Brain microvascular endothelial cell (primary cell): ENCODE data around the gene ATMIN.
A peak's percentile ranks its signal among the peaks of the same experiment; 100 is the strongest.

ENCODE experiments used
- DNase-seq: peaks from one replicate; pipeline ENCODE4 v3.0.0-alpha.2; 2020
- H3K27ac ChIP-seq: fragments of 250-450 bp; sonication (Bioruptor Pico); 2 replicates; pipeline ENCODE4 v1.5.1; 2020; ENCODE audit warnings: mild to moderate bottlenecking, moderate library complexity
- H3K27me3 ChIP-seq: fragments of 250-450 bp; sonication (Bioruptor Pico); replicated peaks from 2 replicates; pipeline ENCODE4 v1.5.1; 2020; ENCODE audit warnings: mild to moderate bottlenecking
- H3K36me3 ChIP-seq: fragments of 250-450 bp; sonication (Bioruptor Pico); replicated peaks from 2 replicates; pipeline ENCODE4 v1.5.1; 2020; ENCODE audit warnings: mild to moderate bottlenecking
- H3K4me3 ChIP-seq: 2 replicates; pipeline ENCODE4 v1.5.1; 2011; ENCODE audit warnings: low read depth, mild to moderate bottlenecking, control low read depth, low read length, moderate library complexity
- CTCF ChIP-seq: IDR thresholded peaks from 2 replicates; pipeline ENCODE4 v1.5.1; 2011; ENCODE audit warnings: low read depth, mild to moderate bottlenecking, moderate library complexity, low read length, control low read depth, inconsistent platforms; ENCODE audit errors: missing control alignments
- in situ Hi-C: cut with HindIII; loops from 2 replicates; pipeline ENCODE4 v1.10.0; 2017; ENCODE audit warnings: low sequenced_read_pairs, low pct_ligation_motif_present

ATMIN gene

GRCh38 chr16:81035398-81035974 lies at the start of gene ATMIN:
ATMIN (plus strand) TSS chr16:81035842; CDS start chr16:81035871, 29 bp downstream.
- H3K27me3 ChIP-seq = no peaks in the 10 kb centered on the region
- no peaks in the 10 kb centered on the region for H3K36me3 ChIP-seq
- peak; percentile 52 for DNase-seq
- peak within 1 kb of the TSS; percentile 32 for H3K27ac ChIP-seq
- in situ Hi-C loops = no loop called here
- peak; percentile 81 for TF ChIP-seq CTCF
- H3K4me3 ChIP-seq = peak within 1 kb of the TSS; percentile 69

GRCh38 chr16:80986557-80986956 lies 49.1 kb upstream of the ATMIN start:
- Histone ChIP-seq H3K27ac (no peak overlapping the region), H3K4me3 (no peak overlapping the region), H3K36me3 (no peaks in the 10 kb centered on the region), H3K27me3 (no peaks in the 10 kb centered on the region)
- in situ Hi-C loops = no loop called here
- TF ChIP-seq CTCF = no peak
- DNase-seq = no peak

GRCh38 chr16:80988756-80989155 lies 46.9 kb upstream of the ATMIN start:
- Histone ChIP-seq H3K27me3 (no peaks in the 10 kb centered on the region), H3K27ac (no peak overlapping the region), H3K36me3 (no peaks in the 10 kb centered on the region), H3K4me3 (no peak overlapping the region)
- no peak for DNase-seq
- in situ Hi-C loops = no loop called here
- no peak for TF ChIP-seq CTCF

GRCh38 chr16:80989801-80990200 lies 45.8 kb upstream of the ATMIN start:
- Histone ChIP-seq H3K4me3 (no peak overlapping the region), H3K36me3 (no peaks in the 10 kb centered on the region), H3K27ac (no peak overlapping the region), H3K27me3 (no peaks in the 10 kb centered on the region)
- in situ Hi-C loops = no loop called here
- TF ChIP-seq CTCF = no peak
- DNase-seq = no peak

- in situ Hi-C loops = no loop called here
- no peaks in the 10 kb centered on the region for H3K36me3 ChIP-seq
- no peak overlapping the region for H3K27ac ChIP-seq
- H3K4me3 ChIP-seq = no peak overlapping the region
- H3K27me3 ChIP-seq = no peaks in the 10 kb centered on the region
- TF ChIP-seq CTCF = no peak
- no peak for DNase-seq
Observed at GRCh38 chr16:80990577-80990976, 45.1 kb upstream of the ATMIN start.

GRCh38 chr16:80990978-80991377 lies 44.7 kb upstream of the ATMIN start:
- in situ Hi-C loops = no loop called here
- H3K36me3 ChIP-seq = no peaks in the 10 kb centered on the region

More at GRCh38 chr16:80990978-80991377, 44.7 kb upstream of the ATMIN start:
- Histone ChIP-seq H3K4me3 (no peak overlapping the region), H3K27ac (no peak overlapping the region), H3K27me3 (no peaks in the 10 kb centered on the region)
- no peak for DNase-seq
- TF ChIP-seq CTCF = no peak
